AML-193 (cell line): ENCODE data around the gene CYP2A6.
"Not testable (repeated sequence)": the region's sequence is repeated elsewhere in the genome, so short reads cannot be mapped to it uniquely, and the experiment has no call there.

Experiments used
- DNase-seq, 2 experiments: peaks; one replicate each; lab custom pipeline; 2025; lab: John Stamatoyannopoulos, UW

Gene CYP2A6, protein sequence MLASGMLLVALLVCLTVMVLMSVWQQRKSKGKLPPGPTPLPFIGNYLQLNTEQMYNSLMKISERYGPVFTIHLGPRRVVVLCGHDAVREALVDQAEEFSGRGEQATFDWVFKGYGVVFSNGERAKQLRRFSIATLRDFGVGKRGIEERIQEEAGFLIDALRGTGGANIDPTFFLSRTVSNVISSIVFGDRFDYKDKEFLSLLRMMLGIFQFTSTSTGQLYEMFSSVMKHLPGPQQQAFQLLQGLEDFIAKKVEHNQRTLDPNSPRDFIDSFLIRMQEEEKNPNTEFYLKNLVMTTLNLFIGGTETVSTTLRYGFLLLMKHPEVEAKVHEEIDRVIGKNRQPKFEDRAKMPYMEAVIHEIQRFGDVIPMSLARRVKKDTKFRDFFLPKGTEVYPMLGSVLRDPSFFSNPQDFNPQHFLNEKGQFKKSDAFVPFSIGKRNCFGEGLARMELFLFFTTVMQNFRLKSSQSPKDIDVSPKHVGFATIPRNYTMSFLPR

DNA sequence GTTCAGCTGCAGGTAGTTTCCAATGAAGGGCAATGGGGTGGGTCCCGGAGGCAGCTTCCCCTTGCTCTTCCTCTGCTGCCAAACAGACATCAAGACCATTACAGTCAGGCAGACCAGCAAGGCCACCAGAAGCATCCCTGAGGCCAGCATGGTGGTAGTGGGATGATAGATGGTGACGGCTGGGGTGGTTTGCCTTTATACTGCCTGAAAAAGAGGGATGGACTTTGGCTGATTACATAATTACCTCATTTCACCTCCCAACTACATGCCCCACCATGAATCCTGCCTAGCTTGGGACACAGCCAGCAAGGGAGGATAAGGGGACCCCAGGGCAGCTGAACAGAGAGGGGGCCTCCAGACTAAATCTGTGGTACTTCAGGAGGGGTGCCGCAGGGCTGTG lies at the start of gene CYP2A6:
TSS of gene CYP2A6 (minus strand) at position 171 of the 400 bp plus-strand sequence. CDS start at position 150, 21 bp downstream.
- DNase-seq, result not testable (repeated sequence)

DNA sequence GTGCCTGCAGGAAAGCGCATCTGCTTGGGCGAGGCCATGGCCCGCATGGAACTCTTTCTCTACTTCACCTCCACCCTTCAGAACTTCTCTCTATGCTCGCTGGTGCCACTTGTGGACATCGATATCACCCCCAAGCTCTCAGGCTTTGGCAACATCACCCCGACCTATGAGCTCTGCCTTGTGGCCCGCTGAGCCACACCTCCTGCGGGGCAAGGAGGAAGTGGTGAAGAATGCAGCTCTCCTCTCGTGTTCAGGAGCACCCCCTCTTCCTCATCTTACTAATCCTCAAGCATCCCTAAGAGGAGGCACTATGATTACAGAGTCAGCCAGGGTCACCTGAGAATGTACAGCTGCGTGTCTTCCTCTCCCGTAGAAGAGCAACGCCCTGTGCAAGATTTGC lies 49.7 kb upstream of the CYP2A6 start:
- peak; percentile 59 to 66 for DNase-seq

DNA sequence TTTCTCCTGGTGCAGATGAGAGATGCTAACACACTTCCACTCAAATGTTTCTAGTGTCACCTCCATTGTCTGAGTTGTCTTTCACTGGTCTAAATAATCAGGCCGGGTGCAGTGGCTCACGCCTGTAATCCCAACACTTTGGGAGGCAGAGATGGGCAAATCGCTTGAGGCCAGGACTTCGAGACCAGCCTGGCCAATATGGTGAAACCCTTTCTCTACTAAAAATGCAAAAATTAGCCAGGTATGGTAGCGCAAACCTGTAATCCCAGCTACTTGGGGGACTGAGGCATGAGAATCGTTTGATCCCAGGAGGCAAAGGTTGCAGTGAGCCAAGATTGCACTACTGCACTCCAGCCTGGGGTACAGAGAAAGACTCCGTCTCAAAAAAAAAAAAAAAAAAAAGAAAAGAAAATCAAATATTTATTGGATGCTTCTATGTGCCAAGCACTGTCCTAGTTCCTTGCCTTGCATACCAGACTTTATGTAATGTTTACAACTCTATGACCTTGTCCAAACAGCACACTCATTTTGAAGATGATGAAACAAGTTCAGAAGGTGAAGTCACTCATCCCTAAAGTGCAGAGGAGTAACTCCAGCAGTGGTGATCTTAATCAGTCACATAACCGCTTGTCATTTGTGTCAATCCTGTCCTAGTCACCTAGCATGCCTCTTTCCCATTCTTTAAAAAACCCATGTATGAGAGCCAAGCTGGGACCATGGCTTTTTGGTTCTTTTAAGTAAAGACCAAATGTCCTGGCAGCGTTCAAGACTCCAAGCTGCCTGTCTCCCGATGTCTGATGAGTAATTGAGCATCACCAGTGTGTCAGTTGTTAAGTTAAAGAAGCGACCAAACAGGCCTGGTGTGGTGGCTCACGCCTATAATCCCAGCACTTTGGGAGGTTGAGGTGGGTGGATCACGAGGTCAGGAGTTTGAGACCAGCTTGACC lies 46.9 kb upstream of the CYP2A6 start:
- DNase-seq, result not testable (repeated sequence)

DNA sequence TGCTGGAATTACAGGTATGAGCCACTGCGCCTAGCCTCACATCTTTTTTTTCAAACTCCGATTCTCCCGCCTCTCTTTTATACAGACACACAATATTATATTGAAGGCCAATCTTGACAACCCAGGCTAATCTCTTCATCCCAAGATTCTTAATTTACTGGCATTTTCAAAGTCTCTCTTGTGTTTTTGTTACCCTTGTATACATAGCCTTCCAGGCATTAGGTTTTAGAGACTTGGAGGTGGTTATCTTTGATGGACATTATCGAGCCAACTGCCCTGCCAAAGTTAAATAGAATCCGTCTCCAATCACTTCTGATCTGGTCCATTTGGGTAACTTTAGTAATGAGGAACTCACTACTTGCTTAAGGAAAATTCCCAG lies 46.2 kb upstream of the CYP2A6 start:
- no peak for DNase-seq

DNA sequence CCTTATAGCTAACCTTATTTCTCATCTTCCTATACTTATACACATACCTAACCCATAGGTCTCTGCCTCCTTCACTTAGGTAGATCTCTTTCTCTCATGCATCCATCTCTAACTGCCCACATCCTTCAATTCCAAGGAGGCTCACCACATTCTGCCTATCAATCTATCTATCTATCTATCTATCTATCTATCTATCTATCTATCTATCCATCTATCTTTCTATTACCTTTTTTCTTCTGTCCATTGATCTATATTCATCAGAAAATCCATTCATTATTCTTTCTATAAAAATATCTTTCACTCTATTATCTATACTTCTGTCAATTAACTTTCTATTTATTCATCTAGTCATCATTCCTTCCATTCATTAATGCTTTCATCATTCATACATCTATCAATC lies 42.9 kb upstream of the CYP2A6 start:
- DNase-seq, result no peak

DNA sequence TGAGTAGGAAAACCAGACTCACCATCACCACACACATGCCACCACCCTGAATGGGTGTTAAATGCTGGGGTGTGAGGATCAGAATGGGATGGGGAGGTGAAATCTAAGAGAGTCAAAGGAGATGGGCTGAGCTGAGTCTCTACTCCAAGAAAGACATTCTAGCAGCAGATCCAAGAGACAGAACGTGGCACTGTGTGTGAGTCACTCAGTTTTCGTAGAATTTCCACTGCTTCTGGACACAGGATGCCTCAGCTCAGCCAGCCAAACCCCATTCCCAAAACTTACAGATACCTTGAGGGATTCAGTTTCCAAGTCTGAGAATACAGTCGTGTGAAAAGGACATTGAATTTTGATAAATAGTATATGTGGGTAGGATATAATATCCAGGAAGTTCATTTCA lies 39.1 kb upstream of the CYP2A6 start:
- DNase-seq, result no peak

- no peak for DNase-seq
Measured at GRCh38 chr19:40888191-40888590, 37.9 kb upstream of the CYP2A6 start.

DNA sequence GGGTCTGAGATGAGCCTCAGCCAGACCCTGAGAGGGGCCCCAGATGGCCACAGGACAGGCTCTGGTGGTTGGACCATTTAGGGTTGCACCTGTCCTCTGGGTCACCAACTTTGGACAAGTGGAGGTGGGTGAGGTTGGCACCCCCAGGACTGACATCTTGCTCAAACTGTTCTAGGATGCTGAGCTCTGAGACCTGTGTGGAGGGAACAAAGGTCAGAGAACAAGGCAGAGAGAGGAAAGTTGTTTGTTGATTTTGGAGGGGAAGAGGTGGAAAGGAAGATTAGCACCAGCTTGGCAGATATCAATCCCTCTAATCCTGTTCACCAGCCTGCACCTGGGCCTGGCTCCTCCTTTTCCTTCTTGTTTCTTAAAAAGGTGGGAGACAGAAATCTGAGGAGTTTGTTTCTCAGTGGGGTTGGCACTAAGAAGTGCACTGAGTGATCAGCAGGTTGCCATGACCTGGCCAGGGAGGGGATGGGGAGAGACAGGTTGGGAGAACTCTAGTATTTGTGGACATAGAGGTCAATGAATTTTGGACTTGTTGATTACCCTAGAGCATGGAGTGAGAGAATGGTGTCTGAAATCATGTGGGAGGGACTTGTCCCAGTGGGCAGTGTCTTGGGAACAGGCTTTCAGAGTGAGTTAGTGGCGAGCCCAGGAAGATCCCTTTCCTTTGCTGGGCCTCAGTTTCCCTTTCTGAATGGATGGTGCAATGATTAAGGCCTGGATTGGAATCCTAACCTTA lies 34.1 kb upstream of the CYP2A6 start:
- not testable (repeated sequence) for DNase-seq

GRCh38 chr19:40882062-40882461 lies 31.8 kb upstream of the CYP2A6 start, which contains the start of gene CYP2A7:
TSS of gene CYP2A7 (minus strand) at chr19:40882231. CDS start at chr19:40882210, 21 bp downstream.
- DNase-seq, result not testable (repeated sequence)

DNA sequence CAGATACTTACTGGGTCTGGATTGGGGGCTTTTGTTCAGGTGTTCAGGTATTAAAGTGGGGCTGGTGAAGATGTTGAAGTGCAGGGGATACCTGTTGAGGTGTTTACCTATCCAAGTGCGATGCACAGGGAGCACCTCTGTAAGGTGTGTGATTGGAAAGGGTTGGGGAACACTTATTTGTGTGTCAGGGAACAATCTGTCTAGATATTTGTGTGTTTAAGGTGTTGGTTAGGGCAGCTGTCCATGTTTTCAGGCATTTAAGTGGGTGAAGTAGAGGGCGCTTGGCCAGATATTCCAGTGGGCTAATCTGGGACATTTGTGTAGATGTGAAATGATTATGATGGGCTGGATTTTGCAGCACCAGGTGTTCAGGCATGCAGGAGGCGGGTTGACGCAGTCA lies 29.1 kb upstream of the CYP2A6 start:
- not testable (repeated sequence) for DNase-seq

GRCh38 chr19:40875526-40875951 lies 25.3 kb upstream of the CYP2A6 start:
- not testable (repeated sequence) for DNase-seq

- not testable (repeated sequence) for DNase-seq
Measured at GRCh38 chr19:40874874-40875273, 24.6 kb upstream of the CYP2A6 start.

DNA sequence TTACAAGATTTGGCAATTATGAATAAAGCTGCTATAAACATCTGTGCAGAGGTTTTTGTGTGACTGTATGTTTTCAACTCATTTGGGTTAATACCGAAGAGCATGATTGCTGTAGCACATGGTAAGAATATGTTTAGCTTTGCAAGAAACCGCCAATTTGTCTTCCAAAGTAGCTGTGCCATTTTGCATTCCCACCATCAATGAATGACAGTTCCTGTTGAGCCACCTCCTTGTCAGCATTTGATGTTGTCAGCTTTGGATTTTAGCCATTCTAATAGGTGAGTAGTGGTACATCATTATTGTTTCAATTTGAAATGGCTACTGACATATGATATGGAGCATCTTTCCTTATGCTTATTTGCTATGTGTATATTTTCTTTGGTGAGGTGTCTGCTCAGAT lies 23.6 kb upstream of the CYP2A6 start:
- not testable (repeated sequence) for DNase-seq

DNA sequence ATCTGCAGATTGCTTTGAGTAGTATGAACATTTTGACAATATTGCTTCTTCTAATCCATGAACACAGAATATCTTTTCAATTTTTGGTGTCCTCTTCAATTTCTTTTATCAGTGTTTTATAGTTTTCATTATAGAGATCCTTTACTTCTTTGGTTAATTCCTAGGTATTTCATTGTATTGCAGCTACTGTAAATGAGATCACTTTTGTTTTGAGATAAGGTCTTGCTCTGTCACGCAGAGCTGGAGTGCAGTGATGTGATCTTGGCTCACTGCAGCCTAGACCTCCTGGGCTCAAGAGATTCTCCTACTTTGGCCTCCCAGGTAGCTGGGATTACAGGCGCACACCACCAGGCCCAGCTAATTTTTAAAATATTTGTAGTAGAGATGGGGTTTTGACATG lies 22.0 kb upstream of the CYP2A6 start:
- DNase-seq, result no peak

DNA sequence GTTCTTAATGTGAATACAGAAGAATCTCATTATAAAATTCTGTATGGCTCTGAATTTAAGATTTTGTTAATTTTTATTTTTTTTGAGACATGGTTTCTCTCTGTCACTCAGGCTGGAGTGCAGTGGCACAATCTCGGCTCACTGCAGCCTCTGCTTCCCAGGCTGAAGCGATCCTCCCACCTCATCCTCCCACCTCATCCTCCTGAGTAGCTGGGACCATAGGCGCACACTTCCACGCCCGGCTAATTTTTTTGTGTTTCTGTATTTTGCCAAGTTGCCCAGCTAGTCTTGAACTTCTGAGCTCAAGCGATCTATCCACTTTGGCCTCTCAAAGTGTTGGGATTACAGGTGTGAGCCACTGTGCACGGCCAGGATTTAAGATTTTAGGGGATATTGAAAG lies 17.5 kb upstream of the CYP2A6 start:
- DNase-seq, result no peak

DNA sequence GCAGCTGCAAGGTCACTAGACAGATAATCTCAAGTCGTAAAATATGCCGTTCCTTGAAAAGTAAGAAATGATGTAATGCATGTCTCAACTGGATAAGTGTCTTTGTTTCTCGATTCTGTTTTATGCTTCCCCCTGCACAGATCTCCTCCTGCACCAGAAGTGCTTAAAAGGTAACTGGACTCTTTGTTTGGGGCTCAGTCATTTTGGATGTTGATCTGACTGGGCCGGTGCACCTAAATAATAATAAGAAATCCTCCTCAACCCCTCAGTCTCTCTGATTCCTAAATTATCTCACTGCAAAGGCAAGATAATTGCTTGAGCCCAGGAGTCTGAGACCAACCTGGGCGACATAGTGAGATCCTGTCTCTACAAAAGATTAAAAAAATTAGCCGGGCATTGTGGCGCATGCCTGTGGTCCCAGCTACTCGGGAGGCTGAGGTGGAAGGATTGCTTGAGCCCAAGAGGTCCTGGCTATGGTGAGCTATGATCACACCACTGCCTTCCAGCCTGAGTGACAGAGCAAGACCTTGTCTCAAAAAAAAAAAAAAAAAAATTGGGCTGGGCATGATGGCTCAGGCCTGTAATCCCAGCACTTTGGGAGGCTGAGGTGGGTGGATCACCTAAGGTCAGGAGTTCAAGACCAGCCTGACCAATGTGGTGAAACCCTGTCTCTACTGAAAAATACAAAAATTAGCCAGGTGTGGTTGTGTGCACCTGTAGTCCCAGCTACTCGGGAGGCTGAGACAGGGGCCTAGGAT lies 14.7 kb upstream of the CYP2A6 start:
- not testable (repeated sequence) for DNase-seq

- DNase-seq, result no peak
Measured at GRCh38 chr19:40862785-40863184, 12.5 kb upstream of the CYP2A6 start.

GRCh38 chr19:40862333-40862732 lies 12.1 kb upstream of the CYP2A6 start:
- no peak for DNase-seq

DNA sequence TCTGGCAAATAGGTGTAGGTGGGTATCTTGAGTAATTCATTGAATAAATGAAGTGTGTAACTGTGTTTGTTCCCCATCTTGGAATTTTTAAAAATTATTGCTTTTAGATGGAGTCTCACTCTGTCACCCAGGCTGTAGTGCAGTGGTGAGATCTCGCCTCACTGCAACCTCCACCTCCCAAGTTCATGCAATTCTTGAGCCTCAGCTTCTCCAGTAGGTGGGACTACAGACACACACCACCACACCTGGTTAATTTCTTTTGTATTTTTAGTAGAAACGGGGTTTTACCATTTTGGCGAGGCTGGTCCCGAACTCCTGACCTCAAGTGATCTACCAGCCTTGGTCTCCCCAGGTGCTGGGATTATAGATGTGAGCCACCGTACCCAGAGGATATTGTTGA lies 7.9 kb upstream of the CYP2A6 start:
- no peak for DNase-seq

DNA sequence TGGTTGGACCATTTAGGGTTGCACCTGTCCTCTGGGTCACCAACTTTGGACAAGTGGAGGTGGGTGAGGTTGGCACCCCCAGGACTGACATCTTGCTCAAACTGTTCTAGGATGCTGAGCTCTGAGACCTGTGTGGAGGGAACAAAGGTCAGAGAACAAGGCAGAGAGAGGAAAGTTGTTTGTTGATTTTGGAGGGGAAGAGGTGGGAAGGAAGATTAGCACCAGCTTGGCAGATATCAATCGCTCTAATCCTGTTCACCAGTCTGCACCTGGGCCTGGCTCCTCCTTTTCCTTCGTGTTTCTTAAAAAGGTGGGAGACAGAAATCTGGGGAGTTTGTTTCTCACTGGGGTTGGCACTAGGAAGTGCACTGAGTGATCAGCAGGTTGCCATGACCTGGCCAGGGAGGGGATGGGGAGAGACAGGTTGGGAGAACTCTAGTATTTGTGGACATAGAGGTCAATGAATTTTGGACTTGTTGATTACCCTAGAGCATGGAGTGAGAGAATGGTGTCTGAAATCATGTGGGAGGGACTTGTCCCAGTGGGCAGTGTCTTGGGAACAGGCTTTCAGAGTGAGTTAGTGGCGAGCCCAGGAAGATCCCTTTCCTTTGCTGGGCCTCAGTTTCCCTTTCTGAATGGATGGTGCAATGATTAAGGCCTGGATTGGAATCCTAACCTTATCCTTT lies 2.4 kb upstream of the CYP2A6 start:
- DNase-seq, result not testable (repeated sequence)
